GM20000 (cell line): ENCODE results near the gene OS9.

Source experiments
- DNase-seq: peaks from one replicate; pipeline ENCODE4 v3.0.0; 2012; ENCODE audit warnings: low spot score
- TF ChIP-seq, protein P1 (sequence below): IDR thresholded peaks from 2 replicates; pipeline ENCODE4 v1.5.1; 2012; ENCODE audit warnings: mild to moderate bottlenecking, control low read depth; ENCODE audit errors: extremely low read depth, missing control alignments

OS9 gene

DNA sequence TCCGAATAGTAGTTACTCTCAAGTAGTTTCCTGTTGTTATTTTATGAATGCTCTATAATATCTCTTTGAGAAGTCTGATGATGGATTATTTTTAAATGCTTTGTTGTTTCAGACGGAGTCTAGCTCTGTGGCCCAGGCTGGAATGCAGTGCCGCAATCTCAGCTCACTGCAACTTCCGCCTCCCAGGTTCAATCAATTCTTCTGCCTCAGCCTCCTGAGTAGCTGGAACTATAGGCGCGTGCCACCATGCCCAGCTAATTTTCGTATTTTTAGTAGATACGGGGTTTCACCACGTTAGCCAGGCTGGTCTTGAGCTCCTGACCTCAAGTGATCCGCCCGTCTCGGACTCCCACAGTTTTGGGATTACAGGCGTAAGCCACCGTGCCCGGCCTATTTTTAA, 1.4 kb upstream of the OS9 start:
- no peak for DNase-seq

DNA sequence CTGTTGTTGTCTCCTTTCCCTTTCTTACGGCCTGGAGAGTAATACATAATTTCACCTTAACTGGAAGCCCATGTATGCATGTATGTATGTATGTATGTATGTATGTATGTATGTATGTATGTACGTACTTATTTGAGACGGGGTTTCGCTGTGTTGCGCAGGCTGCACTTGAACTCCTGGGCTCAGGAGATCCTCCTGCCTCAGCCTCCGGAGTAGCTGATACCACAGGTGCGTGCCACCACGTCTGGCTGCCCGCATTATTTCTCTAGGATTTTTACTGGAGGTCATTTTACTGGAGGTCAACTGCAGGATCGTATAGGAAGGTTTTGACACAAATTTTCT, 644 bp upstream of the OS9 start:
- no peak for DNase-seq
- TF ChIP-seq, protein P1, sequence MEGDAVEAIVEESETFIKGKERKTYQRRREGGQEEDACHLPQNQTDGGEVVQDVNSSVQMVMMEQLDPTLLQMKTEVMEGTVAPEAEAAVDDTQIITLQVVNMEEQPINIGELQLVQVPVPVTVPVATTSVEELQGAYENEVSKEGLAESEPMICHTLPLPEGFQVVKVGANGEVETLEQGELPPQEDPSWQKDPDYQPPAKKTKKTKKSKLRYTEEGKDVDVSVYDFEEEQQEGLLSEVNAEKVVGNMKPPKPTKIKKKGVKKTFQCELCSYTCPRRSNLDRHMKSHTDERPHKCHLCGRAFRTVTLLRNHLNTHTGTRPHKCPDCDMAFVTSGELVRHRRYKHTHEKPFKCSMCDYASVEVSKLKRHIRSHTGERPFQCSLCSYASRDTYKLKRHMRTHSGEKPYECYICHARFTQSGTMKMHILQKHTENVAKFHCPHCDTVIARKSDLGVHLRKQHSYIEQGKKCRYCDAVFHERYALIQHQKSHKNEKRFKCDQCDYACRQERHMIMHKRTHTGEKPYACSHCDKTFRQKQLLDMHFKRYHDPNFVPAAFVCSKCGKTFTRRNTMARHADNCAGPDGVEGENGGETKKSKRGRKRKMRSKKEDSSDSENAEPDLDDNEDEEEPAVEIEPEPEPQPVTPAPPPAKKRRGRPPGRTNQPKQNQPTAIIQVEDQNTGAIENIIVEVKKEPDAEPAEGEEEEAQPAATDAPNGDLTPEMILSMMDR = no peak

More for the DNA sequence above, 1.4 kb upstream of the OS9 start:
- TF ChIP-seq, protein P1 = no peak

DNA sequence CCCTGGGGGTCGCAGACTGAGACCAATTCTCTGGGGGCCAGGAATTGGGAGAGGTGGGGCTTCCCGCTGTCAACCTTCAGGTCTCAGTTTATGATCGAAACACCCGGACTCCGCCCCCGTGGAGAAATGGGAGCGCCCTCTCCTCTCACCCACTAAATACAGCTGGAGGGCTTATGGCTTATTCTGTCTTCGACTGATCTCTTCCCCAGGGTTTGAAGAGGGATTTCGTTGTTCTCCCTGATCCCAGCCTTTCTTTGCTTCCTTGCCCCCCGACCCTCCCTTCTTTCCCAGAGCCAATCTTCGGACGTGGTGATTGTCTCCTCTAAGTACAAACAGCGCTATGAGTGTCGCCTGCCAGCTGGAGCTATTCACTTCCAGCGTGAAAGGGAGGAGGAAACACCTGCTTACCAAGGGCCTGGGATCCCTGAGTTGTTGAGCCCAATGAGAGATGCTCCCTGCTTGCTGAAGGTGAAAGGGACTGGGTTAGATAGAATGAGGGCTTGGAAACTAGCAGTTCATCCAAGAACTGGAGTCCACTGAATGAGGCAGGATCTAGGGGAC, 607 bp downstream of the OS9 start:
- TF ChIP-seq, protein P1 = no peak
- no peak for DNase-seq

DNA sequence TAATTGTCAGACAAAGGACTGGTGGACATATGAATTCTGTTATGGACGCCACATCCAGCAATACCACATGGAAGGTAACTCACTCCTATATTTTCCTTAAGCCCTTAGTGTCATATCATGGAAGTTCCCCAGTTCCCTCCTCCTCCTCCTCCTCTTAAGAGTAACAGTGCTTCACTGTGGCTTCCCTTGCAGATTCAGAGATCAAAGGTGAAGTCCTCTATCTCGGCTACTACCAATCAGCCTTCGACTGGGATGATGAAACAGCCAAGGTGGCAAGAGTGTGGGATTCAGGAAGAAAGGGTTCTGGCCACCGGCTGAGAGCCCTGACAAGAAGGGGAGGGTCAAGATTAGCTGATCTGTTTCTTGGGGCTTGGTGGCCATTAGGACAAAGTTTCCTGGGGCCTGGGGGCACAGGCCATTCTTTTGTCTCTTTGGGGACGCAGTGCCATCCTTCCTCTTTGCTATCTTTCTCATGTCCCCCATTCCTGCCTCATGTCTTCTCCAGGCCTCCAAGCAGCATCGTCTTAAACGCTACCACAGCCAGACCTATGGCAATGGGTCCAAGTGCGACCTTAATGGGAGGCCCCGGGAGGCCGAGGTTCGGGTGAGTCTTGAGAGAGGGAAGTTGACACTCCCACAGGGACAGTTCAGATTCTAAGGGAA, 2.0 kb downstream of the OS9 start:
- no peak for DNase-seq
- TF ChIP-seq, protein P1 = no peak

DNA sequence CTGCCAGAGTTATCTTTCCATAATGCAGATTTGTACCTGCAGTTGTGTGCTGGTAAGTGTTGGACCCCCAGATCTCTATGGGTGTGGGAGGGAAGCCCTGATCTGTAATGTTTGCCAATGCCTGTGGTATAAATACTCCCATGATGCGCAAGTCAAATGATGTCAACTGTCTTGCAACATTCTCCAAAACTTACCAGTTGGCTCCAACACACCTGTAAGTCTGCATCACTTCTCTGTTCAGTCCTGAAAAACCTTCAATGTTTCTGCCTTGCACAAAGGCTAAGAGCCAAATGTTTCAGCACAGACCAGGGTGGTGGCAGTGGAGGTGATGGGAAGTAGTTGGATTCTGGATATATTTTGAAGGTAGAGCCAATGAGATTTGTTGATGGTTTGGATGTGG, 3.1 kb downstream of the OS9 start:
- no peak for DNase-seq
- TF ChIP-seq, protein P1 = no peak

DNA sequence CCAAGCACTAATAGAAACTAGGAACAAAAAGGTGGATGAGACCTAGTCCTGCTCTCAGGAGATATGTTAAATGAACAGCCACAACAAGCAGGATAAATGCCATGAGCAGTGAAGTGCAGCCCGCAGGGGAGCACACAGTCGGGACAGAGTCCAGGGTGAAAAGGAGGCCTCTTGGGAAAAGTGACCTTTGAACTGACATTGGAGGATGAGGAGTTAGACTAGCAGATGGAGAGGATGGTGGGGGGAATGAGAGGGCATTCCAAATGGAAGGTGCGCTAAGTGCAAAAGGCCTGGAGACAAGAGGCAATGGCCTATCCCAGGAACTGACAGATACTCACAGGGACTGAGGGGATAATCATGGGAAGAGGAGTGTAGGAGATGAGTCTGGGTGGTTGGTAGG, 4.5 kb downstream of the OS9 start:
- DNase-seq = no peak
- TF ChIP-seq, protein P1 = no peak

DNA sequence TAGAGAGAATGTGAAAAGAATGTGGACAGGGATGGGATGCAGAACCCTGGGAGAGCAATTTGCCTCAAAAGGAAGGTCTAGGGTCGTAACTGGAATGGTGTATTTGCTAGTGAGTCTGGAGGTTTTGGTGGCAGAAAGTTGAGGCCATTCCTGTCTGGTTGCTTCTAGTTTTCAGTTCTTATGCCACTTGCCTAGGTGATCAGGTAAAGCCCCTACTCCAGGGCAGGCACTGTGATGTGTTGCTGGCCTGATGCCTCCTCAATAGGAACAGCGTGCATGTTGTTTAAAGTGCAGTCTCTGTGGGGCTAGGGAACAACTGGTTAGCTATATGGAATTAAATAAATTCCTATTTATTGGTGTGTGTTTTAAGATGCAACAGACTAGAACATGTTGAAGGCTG, 6.4 kb downstream of the OS9 start:
- no peak for DNase-seq
- TF ChIP-seq, protein P1 = no peak
